ENCODE measurements around the gene CEP295NL. TPM values are rescaled to one million over a fixed set of nuclear protein-coding genes. Genes with fewer than 3 reads are reported as not detected.
A peak's percentile ranks its signal among the peaks of the same experiment; 100 is the strongest.

The CEP295NL gene
- polyA plus RNA-seq, 3 donors = 0.38 to 0.81 TPM; not detected in 1

DNA sequence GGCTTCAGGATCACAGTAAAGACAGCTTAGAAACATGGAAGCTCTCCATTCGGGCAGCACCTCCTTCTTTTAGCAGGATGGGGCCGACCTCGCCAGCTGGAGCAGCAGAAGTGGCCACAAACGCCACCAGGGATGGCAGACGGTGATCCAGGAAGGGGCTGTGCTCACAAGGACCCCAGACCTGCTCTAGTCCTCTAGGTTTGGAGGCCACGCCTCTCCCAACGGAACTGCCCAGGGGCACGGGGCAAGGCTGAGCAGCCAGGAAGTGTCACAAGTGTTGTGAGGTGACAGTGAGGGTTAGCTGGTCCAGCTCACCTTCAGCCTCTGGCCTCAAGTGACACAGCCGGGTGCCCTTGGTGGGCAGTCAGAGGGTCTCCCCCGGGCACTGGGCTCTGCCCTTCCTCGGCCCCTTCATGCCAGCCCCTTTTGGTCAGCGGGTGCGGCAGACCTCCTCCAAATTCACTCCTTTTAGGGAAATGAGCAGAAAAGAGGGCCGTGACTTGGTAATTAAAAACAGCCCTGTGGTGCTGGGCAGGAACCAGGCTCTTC is 20.4 kb downstream of the CEP295NL start:
- TF ChIP-seq, protein P1, sequence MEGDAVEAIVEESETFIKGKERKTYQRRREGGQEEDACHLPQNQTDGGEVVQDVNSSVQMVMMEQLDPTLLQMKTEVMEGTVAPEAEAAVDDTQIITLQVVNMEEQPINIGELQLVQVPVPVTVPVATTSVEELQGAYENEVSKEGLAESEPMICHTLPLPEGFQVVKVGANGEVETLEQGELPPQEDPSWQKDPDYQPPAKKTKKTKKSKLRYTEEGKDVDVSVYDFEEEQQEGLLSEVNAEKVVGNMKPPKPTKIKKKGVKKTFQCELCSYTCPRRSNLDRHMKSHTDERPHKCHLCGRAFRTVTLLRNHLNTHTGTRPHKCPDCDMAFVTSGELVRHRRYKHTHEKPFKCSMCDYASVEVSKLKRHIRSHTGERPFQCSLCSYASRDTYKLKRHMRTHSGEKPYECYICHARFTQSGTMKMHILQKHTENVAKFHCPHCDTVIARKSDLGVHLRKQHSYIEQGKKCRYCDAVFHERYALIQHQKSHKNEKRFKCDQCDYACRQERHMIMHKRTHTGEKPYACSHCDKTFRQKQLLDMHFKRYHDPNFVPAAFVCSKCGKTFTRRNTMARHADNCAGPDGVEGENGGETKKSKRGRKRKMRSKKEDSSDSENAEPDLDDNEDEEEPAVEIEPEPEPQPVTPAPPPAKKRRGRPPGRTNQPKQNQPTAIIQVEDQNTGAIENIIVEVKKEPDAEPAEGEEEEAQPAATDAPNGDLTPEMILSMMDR (IDR thresholded peaks at IDR 0.05) = no peak
- DNase-seq = peak; percentile 76 to 81 (median 78)
- Histone ChIP-seq H3K9me3 (replicated peaks in 1 of 2; ENCODE audit: control insufficient read depth in 1 of 2, insufficient read depth in 1 of 2, low read length in 2 of 2) (no peaks in the 10 kb centered on the region), H3K9ac (ENCODE audit: insufficient read depth, low read length, poor library complexity, severe bottlenecking) (peak overlapping the region; percentile 83), H4K20me1 (ENCODE audit: insufficient read depth, low read length) (peaks cover 69% of the 10 kb centered on the region), H3K4me2 (replicated peaks; ENCODE audit: extremely low read depth, low read length, poor library complexity, severe bottlenecking) (peak overlapping the region; percentile 71), H2AFZ (ENCODE audit: insufficient read depth, low read depth, low read length, poor library complexity, severe bottlenecking) (peak overlapping the region; percentile 46), H3K27ac (ENCODE audit: low read depth in 1 of 2, low read length in 2 of 2) (peak overlapping the region; percentile 96 to 98), H3K27me3 (ENCODE audit: control insufficient read depth in 2 of 2, insufficient read depth in 2 of 2, low read length in 2 of 2) (no peaks in the 10 kb centered on the region), H3K79me2 (ENCODE audit: insufficient read depth, low read length) (peaks cover 92% of the 10 kb centered on the region), H3K36me3 (replicated peaks in 1 of 2; ENCODE audit: control insufficient read depth in 1 of 2, insufficient read depth in 2 of 2, low read length in 2 of 2) (peaks cover 10 to 48% of the 10 kb centered on the region in 2 donors), H3K4me3 (replicated peaks in 1 of 3; ENCODE audit: low read depth in 2 of 3, low read length in 3 of 3) (peak overlapping the region in 1 of 3 experiments; percentile 59), H3K4me1 (ENCODE audit: control insufficient read depth in 1 of 2, insufficient read depth in 2 of 2, low read length in 2 of 2) (peaks cover 71 to 85% of the 10 kb centered on the region in 2 donors)
- Mint-ChIP-seq H3K4me3 (peak overlapping the region; percentile 49 to 79), H3K36me3 (peaks cover 42 to 62% of the 10 kb centered on the region in 2 donors), H3K27me3 (ENCODE audit: low read depth in 3 of 3) (peaks cover 0 to 2% (median 2%) of the 10 kb centered on the region in 3 donors), H3K9me3 (peaks cover 0 to 2% (median 0%) of the 10 kb centered on the region in 7 donors), H3K4me1 (peaks cover 68% of the 10 kb centered on the region), H3K27ac (peak overlapping the region; percentile 97 to 99 (median 98))
- intact Hi-C loops (cut with micrococcal nuclease) = loop anchor here (1.0 to 5.0 kb wide), 3 partner anchors 20 to 40 kb away; no protein-coding TSS in a partner anchor
- whole genome bisulfite sequencing (ENCODE audit: insufficient coverage) = 3% methylated on average over 10 of the region's 14 CpGs

GRCh38 chr17:78879635-78880186 is 23.3 kb downstream of the CEP295NL start:
- H3K36me3 Mint-ChIP-seq = peaks cover 37 to 46% of the 10 kb centered on the region in 2 donors
- TF ChIP-seq, protein P1 (IDR thresholded peaks at IDR 0.05) = no peak
- 33% methylated on average over 17 of the region's 28 CpGs for whole genome bisulfite sequencing (ENCODE audit: insufficient coverage)
- Histone ChIP-seq H3K36me3 (replicated peaks in 1 of 2; ENCODE audit: control insufficient read depth in 1 of 2, insufficient read depth in 2 of 2, low read length in 2 of 2) (peaks cover 6 to 32% of the 10 kb centered on the region in 2 donors), H4K20me1 (ENCODE audit: insufficient read depth, low read length) (peaks cover 80% of the 10 kb centered on the region), H3K79me2 (ENCODE audit: insufficient read depth, low read length) (peaks cover 92% of the 10 kb centered on the region), H3K27me3 (ENCODE audit: control insufficient read depth in 2 of 2, insufficient read depth in 2 of 2, low read length in 2 of 2) (no peaks in the 10 kb centered on the region), H3K27ac (ENCODE audit: low read depth in 1 of 2, low read length in 2 of 2) (peak overlapping the region; percentile 51 to 73), H3K4me2 (replicated peaks; ENCODE audit: extremely low read depth, low read length, poor library complexity, severe bottlenecking) (peak overlapping the region; percentile 57), H3K9me3 (replicated peaks in 1 of 2; ENCODE audit: control insufficient read depth in 1 of 2, insufficient read depth in 1 of 2, low read length in 2 of 2) (no peaks in the 10 kb centered on the region), H3K9ac (ENCODE audit: insufficient read depth, low read length, poor library complexity, severe bottlenecking) (peak overlapping the region; percentile 49), H3K4me1 (ENCODE audit: control insufficient read depth in 1 of 2, insufficient read depth in 2 of 2, low read length in 2 of 2) (peaks cover 70 to 88% of the 10 kb centered on the region in 2 donors), H3K4me3 (replicated peaks in 1 of 3; ENCODE audit: low read depth in 2 of 3, low read length in 3 of 3) (peak overlapping the region in 1 of 3 experiments; percentile 42), H2AFZ (ENCODE audit: insufficient read depth, low read depth, low read length, poor library complexity, severe bottlenecking) (peak overlapping the region; percentile 46)
- intact Hi-C loops (cut with micrococcal nuclease) = loop anchor here (5.0 kb wide), 2 partner anchors 38 to 43 kb away; no protein-coding TSS in a partner anchor
- peaks cover 0 to 2% (median 0%) of the 10 kb centered on the region in 7 donors for H3K9me3 Mint-ChIP-seq
- peaks cover 0 to 2% (median 2%) of the 10 kb centered on the region in 3 donors for H3K27me3 Mint-ChIP-seq (ENCODE audit: low read depth in 3 of 3)
- peak overlapping the region; percentile 13 to 62 for H3K4me3 Mint-ChIP-seq
- H3K4me1 Mint-ChIP-seq = peaks cover 69% of the 10 kb centered on the region
- DNase-seq = peak; percentile 36 to 77 (median 66)
- peak overlapping the region; percentile 73 to 97 (median 88) for H3K27ac Mint-ChIP-seq

Data from CD14-positive monocyte (primary cell).